ENCODE results near the gene CARD6. TPM values are rescaled to one million over a fixed set of nuclear protein-coding genes. Genes with fewer than 3 reads are reported as not detected.

The CARD6 gene
- total and polyA plus RNA-seq, 2 of the 13 experiments (the other 11 are each of a cell fraction or from before 2014, with no cell fraction given) = 0.33 to 1.4 TPM

DNA sequence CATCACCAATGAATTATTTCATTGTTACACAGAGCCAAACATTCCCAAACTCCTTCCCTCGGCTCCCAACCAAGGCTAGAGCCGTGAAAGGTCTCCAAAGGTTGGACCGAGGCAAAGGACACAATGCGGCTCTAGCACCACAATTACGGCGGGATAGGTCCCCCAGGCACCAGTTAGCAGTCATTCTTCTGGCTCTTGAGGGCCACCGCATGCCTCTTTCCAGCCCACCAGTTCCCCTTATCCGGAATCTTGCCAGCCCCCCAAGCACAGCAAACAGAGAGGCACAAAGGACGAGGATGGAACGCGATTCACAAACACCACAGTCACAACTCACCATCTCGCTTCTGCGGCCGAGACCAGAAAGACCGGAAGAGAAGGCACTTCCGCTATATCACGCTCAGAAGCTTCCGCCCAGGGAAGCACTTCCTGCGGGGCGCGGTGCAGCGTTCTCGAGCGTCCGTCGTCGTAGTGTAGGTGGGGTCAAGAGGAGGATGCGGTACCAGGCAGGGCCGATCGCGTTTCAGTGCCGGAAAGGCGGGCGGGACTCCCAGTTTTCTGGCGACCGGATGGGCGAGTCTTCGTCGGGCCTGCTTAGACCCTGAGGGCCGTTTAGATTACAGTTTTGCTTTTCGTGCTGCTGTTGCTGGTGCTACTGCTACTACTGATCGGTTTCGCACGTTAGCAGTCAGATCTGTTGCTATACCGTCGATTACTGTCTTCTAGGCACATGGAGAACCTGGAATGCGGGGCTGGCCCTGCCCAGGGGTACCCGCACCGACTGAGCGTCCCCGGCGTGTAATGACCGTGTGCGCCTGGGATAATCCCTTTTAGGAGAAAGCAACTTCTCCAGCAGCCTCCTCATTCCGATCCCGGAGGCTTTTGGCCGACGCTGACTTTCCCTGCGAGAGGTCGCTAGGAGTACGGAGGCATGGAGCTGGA, 6.0 kb upstream of the CARD6 start, which contains the start of gene RPL37 (continued):
- TF ChIP-seq ARID3A (IDR thresholded peaks at IDR 0.05; ENCODE audit: low read depth, low read length) (peak; percentile 36; the same call in 1 of the 2 replicates), ZNF563 (CRISPR knock-in tag; IDR thresholded peaks at IDR 0.05) (peak; percentile 61; the same call in 1 of the 2 replicates), SOX6 (IDR thresholded peaks at IDR 0.05) (no peak), SOX6 (CRISPR knock-in tag; IDR thresholded peaks at IDR 0.05) (peak; percentile 89), RFXAP (CRISPR knock-in tag; IDR thresholded peaks at IDR 0.05; ENCODE audit: borderline replicate concordance) (peak; percentile 85; the same call in 1 of the 2 replicates), DZIP1 (CRISPR knock-in tag; IDR thresholded peaks at IDR 0.05) (peak; percentile 80; the same call in 1 of the 2 replicates), HNF4G (IDR thresholded peaks at IDR 0.05; ENCODE audit: borderline replicate concordance, low read depth, low read length) (peak; percentile 64; the same call in 1 of the 2 replicates), HNF4G (CRISPR knock-in tag; IDR thresholded peaks at IDR 0.05; ENCODE audit: borderline replicate concordance, low read depth) (0 out of 2 replicates have a peak, but pooled peaks have one; percentile 55), ZNF562 (CRISPR knock-in tag; IDR thresholded peaks at IDR 0.05; ENCODE audit: borderline replicate concordance) (no peak; the same call in 1 of the 2 replicates), YEATS2 (CRISPR knock-in tag; IDR thresholded peaks at IDR 0.05; ENCODE audit: borderline replicate concordance) (peak; percentile 100), ZNF17 (CRISPR knock-in tag; IDR thresholded peaks at IDR 0.05) (no peak), ZFP62 (CRISPR knock-in tag; IDR thresholded peaks at IDR 0.05) (no peak), MTF1 (CRISPR knock-in tag; IDR thresholded peaks at IDR 0.05) (no peak), BORCS8-MEF2B (CRISPR knock-in tag; IDR thresholded peaks at IDR 0.05) (peak; percentile 93; the same call in 1 of the 2 replicates), ZFP36L2 (CRISPR knock-in tag; IDR thresholded peaks at IDR 0.05) (no peak; the same call in 1 of the 2 replicates), ZNF790 (CRISPR knock-in tag; IDR thresholded peaks at IDR 0.05; ENCODE audit: borderline replicate concordance) (peak; percentile 43; the same call in 1 of the 2 replicates), ZNF639 (CRISPR knock-in tag; conservative IDR thresholded peaks at IDR 0.05) (peak; percentile 94), PCBP2 (optimal IDR thresholded peaks at IDR 0.05; ENCODE audit: low read depth, low read length, poor library complexity, severe bottlenecking) (no peak), HOXA9 (CRISPR knock-in tag; IDR thresholded peaks at IDR 0.05; ENCODE audit: borderline replicate concordance) (no peak; the same call in none of the 2 replicates), POLR2A (IDR thresholded peaks at IDR 0.05; ENCODE audit: insufficient read depth in 1 of 2, low read depth in 2 of 2, low read length in 2 of 2) (peak; percentile 98 to 99), ZNF44 (CRISPR knock-in tag; IDR thresholded peaks at IDR 0.05) (no peak), TEAD2 (CRISPR knock-in tag; IDR thresholded peaks at IDR 0.05) (no peak)
- TF ChIP-seq, protein P1, sequence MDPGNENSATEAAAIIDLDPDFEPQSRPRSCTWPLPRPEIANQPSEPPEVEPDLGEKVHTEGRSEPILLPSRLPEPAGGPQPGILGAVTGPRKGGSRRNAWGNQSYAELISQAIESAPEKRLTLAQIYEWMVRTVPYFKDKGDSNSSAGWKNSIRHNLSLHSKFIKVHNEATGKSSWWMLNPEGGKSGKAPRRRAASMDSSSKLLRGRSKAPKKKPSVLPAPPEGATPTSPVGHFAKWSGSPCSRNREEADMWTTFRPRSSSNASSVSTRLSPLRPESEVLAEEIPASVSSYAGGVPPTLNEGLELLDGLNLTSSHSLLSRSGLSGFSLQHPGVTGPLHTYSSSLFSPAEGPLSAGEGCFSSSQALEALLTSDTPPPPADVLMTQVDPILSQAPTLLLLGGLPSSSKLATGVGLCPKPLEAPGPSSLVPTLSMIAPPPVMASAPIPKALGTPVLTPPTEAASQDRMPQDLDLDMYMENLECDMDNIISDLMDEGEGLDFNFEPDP (CRISPR knock-in tag; conservative IDR thresholded peaks at IDR 0.05) = 0 out of 2 replicates have a peak, but pooled peaks have one; percentile 95
